ENCODE results near the gene NOL8.
A peak's percentile ranks its signal among the peaks of the same experiment; 100 is the strongest.

The NOL8 gene

DNA sequence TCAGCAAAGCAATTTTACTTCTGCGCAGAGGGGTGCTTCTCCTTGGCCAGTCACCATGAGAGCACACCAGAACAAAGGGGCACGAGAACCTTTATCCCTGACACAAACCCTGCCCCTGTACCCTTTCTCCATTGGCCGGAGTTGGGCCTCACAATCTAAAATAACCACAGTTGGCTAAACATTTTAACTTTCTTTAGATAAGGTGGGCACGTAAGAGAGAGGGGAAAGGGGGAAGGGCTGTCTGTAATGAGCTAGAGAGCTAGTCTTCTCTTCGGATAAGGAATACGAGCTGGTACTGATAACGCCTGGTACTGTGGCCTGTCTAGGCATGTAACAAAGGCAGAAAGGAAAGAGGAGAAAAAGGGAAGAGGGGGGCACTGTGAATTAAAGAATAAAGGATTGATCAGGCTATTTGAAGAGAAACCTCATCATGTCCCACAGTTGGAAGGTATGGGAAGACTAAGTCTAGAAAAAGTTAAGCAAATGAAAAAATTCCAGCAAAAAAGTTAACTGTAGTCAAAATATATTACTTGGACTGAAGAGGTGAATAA, 29.8 kb downstream of the NOL8 start:
- Histone ChIP-seq H3K9ac (ENCODE audit: low read depth, low read length) (peak overlapping the region; percentile 77), H3K4me1 (ENCODE audit: insufficient read depth, low read length) (peaks cover 45% of the 10 kb centered on the region), H3K79me2 (ENCODE audit: insufficient read depth, low read length) (peaks cover 46% of the 10 kb centered on the region), H3K27ac (ENCODE audit: low read length) (peak overlapping the region; percentile 82), H3K36me3 (ENCODE audit: insufficient read depth, low read length) (peaks cover 54% of the 10 kb centered on the region), H3K27me3 (ENCODE audit: insufficient read depth, low read length, poor library complexity) (no peaks in the 10 kb centered on the region), H3K9me3 (ENCODE audit: insufficient read depth, low read length, severe bottlenecking) (no peaks in the 10 kb centered on the region), H2AFZ (ENCODE audit: low read depth, low read length) (no peak overlapping the region), H3K4me2 (ENCODE audit: insufficient read depth, low read length) (peak overlapping the region; percentile 88; the same call in 1 of the 2 replicates), H3K4me3 (ENCODE audit: low read depth in 1 of 2, low read length in 2 of 2) (peak overlapping the region in 1 of 2 experiments; percentile 85; a peak in 1 of 4 replicates), H4K20me1 (ENCODE audit: insufficient read depth, low read length) (peaks cover 16% of the 10 kb centered on the region; the same call in 1 of the 2 replicates)
- ATAC-seq (ENCODE audit: insufficient read depth, low read depth) (no peak), DNase-seq (no peak)
- TF ChIP-seq CTCF (IDR thresholded peaks at IDR 0.05; ENCODE audit: borderline replicate concordance, extremely low read depth, low read length, poor library complexity, severe bottlenecking) (no peak), EZH2 (IDR thresholded peaks at IDR 0.05; ENCODE audit: borderline replicate concordance, low read depth, low read length, severe bottlenecking) (no peak)

GRCh38 chr9:92294297-92294676, 30.9 kb downstream of the NOL8 start:
- ATAC-seq (ENCODE audit: insufficient read depth, low read depth) (peak; percentile 13; the same call in 2 of the 3 replicates), DNase-seq (peak; percentile 19)
- Histone ChIP-seq H4K20me1 (ENCODE audit: insufficient read depth, low read length) (peaks cover 26% of the 10 kb centered on the region; the same call in 1 of the 2 replicates), H3K4me3 (ENCODE audit: low read depth in 1 of 2, low read length in 2 of 2) (peak overlapping the region; percentile 61 to 85), H3K36me3 (ENCODE audit: insufficient read depth, low read length) (peaks cover 55% of the 10 kb centered on the region), H3K9me3 (ENCODE audit: insufficient read depth, low read length, severe bottlenecking) (no peaks in the 10 kb centered on the region), H3K4me1 (ENCODE audit: insufficient read depth, low read length) (peaks cover 53% of the 10 kb centered on the region), H3K79me2 (ENCODE audit: insufficient read depth, low read length) (peaks cover 57% of the 10 kb centered on the region), H3K4me2 (ENCODE audit: insufficient read depth, low read length) (peak overlapping the region; percentile 88), H3K9ac (ENCODE audit: low read depth, low read length) (peak overlapping the region; percentile 77), H2AFZ (ENCODE audit: low read depth, low read length) (peak overlapping the region; percentile 77), H3K27me3 (ENCODE audit: insufficient read depth, low read length, poor library complexity) (no peaks in the 10 kb centered on the region), H3K27ac (ENCODE audit: low read length) (peak overlapping the region; percentile 82)
- TF ChIP-seq CTCF (IDR thresholded peaks at IDR 0.05; ENCODE audit: borderline replicate concordance, extremely low read depth, low read length, poor library complexity, severe bottlenecking) (no peak), EZH2 (IDR thresholded peaks at IDR 0.05; ENCODE audit: borderline replicate concordance, low read depth, low read length, severe bottlenecking) (no peak)

DNA sequence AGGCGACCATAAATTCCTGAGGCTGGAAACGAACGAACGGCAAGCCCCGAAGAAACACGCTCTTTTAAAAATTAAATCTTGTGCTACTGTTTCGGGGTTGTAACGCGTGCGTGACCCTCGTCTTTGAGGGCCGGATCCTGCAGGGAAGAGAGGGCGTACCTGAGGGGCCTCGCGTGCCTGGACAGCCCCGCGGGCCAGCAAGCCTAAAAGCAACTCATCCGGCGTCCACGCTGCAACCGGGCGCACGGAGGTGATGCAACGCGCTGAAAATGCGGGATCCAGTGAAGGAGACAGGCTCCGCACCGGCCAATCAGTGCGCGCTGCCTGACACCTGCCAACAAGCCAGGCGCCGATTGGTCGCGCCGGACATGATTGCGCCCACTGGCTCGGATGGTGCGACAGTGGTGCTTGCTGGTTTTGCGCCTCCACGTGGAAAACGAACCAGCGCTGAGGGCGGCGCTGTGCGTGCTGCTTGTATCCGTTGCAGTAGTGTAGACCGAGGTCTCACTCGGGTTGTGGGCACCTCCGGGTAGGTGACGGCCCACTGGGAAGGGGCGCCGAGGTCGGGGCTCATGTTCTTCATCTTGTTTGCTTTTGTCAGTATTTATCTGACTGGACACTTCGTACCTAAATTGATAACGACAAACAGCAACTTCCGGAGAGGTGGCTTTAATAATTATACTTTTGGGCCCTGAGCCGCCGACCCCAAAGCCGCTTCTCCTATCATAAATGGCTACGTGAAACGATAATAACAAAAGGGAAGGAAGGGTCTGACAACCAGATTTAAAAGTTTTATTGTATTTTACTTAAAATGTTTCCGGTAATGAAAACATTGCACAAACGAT, 31.5 kb downstream of the NOL8 start, which contains the start of gene IARS1:
Gene IARS1, minus strand, starts transcription at position 246 of the 845 bp plus-strand sequence. CDS start 4,278 bp downstream, outside the sequence.
- Histone ChIP-seq H2AFZ (ENCODE audit: low read depth, low read length) (peak within 1 kb of the TSS; percentile 77), H3K79me2 (ENCODE audit: insufficient read depth, low read length) (peaks cover 63% of the 10 kb centered on the region), H3K4me1 (ENCODE audit: insufficient read depth, low read length) (peaks cover 53% of the 10 kb centered on the region), H3K9ac (ENCODE audit: low read depth, low read length) (peak within 1 kb of the TSS; percentile 77), H3K9me3 (ENCODE audit: insufficient read depth, low read length, severe bottlenecking) (no peaks in the 10 kb centered on the region), H3K27me3 (ENCODE audit: insufficient read depth, low read length, poor library complexity) (no peaks in the 10 kb centered on the region), H3K4me3 (ENCODE audit: low read depth in 1 of 2, low read length in 2 of 2) (peak within 1 kb of the TSS; percentile 85 to 87), H3K27ac (ENCODE audit: low read length) (peak within 1 kb of the TSS; percentile 93), H3K4me2 (ENCODE audit: insufficient read depth, low read length) (peak within 1 kb of the TSS; percentile 88), H4K20me1 (ENCODE audit: insufficient read depth, low read length) (peaks cover 28% of the 10 kb centered on the region; the same call in 1 of the 2 replicates), H3K36me3 (ENCODE audit: insufficient read depth, low read length) (peaks cover 56% of the 10 kb centered on the region)
- TF ChIP-seq EZH2 (IDR thresholded peaks at IDR 0.05; ENCODE audit: borderline replicate concordance, low read depth, low read length, severe bottlenecking) = no peak
- TF ChIP-seq CTCF (IDR thresholded peaks at IDR 0.05; ENCODE audit: borderline replicate concordance, extremely low read depth, low read length, poor library complexity, severe bottlenecking) = peak; percentile 53
- ATAC-seq (ENCODE audit: insufficient read depth, low read depth) (peak; percentile 92), DNase-seq (peak; percentile 99)

All from DND-41 (cell line).